Astrocyte of the spinal cord (primary cell): ENCODE measurements around the gene TEX29.

Experiments used
- DNase-seq: peaks from one replicate; pipeline ENCODE4 v3.0.0; 2011; ENCODE audit warnings: low read depth, low spot score
- H3K4me3 ChIP-seq: 2 replicates; pipeline ENCODE4 v1.5.1; 2011; ENCODE audit warnings: low read depth, mild to moderate bottlenecking, low read length, moderate library complexity
- in situ Hi-C: cut with HindIII; loops from 2 replicates; pipeline ENCODE4 v1.10.0; 2017; ENCODE audit warnings: low sequenced_read_pairs
- TF ChIP-seq, protein P1 (sequence below): IDR thresholded peaks from 2 replicates; pipeline ENCODE4 v1.5.1; 2012; ENCODE audit warnings: low read depth, mild to moderate bottlenecking, low read length, inconsistent platforms

The TEX29 gene

GRCh38 chr13:111278743-111279652 lies 41.4 kb upstream of the TEX29 start:
- no peak for DNase-seq
- in situ Hi-C loops, result no loop called here
- TF ChIP-seq, protein P1, sequence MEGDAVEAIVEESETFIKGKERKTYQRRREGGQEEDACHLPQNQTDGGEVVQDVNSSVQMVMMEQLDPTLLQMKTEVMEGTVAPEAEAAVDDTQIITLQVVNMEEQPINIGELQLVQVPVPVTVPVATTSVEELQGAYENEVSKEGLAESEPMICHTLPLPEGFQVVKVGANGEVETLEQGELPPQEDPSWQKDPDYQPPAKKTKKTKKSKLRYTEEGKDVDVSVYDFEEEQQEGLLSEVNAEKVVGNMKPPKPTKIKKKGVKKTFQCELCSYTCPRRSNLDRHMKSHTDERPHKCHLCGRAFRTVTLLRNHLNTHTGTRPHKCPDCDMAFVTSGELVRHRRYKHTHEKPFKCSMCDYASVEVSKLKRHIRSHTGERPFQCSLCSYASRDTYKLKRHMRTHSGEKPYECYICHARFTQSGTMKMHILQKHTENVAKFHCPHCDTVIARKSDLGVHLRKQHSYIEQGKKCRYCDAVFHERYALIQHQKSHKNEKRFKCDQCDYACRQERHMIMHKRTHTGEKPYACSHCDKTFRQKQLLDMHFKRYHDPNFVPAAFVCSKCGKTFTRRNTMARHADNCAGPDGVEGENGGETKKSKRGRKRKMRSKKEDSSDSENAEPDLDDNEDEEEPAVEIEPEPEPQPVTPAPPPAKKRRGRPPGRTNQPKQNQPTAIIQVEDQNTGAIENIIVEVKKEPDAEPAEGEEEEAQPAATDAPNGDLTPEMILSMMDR, result no peak
- H3K4me3 ChIP-seq, result no peak overlapping the region

DNA sequence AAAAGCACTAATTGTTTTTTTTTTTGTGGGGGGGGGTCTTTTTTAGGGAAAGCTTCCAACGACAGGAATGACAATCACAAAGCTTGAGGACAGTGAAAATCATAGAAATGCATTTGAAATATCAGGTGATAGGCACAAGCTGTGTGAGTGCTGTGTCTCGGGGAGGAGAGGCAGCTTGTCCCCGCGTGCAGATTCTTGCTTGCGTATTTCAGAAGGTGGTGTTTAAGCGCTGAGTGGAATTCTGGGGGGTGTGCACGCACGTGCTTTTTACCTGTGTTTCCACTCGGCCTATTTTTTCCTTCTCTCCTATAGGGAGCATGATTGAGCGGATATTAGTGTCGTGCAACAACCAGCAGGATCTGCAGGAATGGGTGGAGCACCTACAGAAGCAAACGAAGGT lies 40.2 kb upstream of the TEX29 start:
- TF ChIP-seq, protein P1, result no peak
- no peak overlapping the region for H3K4me3 ChIP-seq
- no peak for DNase-seq
- in situ Hi-C loops, result no loop called here

- no peak overlapping the region for H3K4me3 ChIP-seq
- TF ChIP-seq, protein P1, result no peak
- peak; percentile 63 for DNase-seq
- in situ Hi-C loops, result no loop called here
Measured at GRCh38 chr13:111280681-111281585, 39.5 kb upstream of the TEX29 start.

- TF ChIP-seq, protein P1, result no peak
- peak; percentile 73 for DNase-seq
- in situ Hi-C loops, result no loop called here
- no peak overlapping the region for H3K4me3 ChIP-seq
Measured at GRCh38 chr13:111281751-111282311, 38.6 kb upstream of the TEX29 start.

GRCh38 chr13:111282425-111282824 lies 38.0 kb upstream of the TEX29 start:
- no peak overlapping the region for H3K4me3 ChIP-seq
- in situ Hi-C loops, result no loop called here
- DNase-seq, result no peak
- TF ChIP-seq, protein P1, result no peak

GRCh38 chr13:111282997-111283396 lies 37.4 kb upstream of the TEX29 start:
- in situ Hi-C loops, result no loop called here
- H3K4me3 ChIP-seq, result no peak overlapping the region
- TF ChIP-seq, protein P1, result no peak
- DNase-seq, result no peak
